GM19193 (cell line): ENCODE data around the gene SLC7A7.

Source experiments
- POLR2A ChIP-seq: IDR thresholded peaks from 4 replicates; pipeline ENCODE4 v1.6.1; 2011; ENCODE audit not compliant: insufficient read depth, insufficient read length; ENCODE audit errors: extremely low read depth

SLC7A7 gene

GRCh38 chr14:22845821-22846625 lies 30.8 kb upstream of the SLC7A7 start:
- no peak for TF ChIP-seq POLR2A

- TF ChIP-seq POLR2A = no peak
Measured at GRCh38 chr14:22845103-22845394, 29.8 kb upstream of the SLC7A7 start.

DNA sequence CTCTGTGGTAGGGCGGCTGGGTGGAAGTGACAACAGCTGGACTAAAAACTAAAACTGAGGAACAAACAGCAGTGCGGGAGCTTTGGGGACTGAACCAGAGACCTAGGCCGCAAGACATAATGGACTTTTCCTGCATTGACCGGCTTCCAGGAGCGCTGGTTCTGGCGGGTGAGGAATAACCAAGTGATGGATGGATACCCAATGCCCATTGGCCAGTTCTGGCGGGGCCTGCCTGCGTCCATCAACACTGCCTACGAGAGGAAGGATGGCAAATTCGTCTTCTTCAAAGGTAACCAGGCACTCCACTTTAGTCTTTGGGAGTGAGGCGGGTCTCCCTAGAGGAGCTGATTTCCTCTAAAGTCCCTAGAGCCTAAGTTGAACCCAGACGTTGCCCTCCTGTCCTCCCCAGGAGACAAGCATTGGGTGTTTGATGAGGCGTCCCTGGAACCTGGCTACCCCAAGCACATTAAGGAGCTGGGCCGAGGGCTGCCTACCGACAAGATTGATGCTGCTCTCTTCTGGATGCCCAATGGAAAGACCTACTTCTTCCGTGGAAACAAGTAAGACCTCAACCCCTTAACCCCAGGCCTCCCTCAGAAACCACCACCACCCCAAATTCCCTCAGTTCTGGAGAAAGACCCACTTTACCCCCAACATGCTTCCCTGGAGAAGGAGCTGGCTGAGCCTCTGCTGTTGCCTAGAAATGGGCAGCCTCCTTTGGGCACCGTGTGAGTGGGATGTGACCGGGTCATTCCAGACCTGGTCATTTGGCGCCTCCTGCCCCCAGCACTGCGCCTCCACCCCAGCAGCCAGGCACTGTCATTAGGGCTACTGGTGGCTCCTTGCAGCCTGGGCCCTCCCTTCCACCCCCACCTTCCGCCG lies 29.2 kb upstream of the SLC7A7 start:
- TF ChIP-seq POLR2A = no peak

GRCh38 chr14:22843123-22843925 lies 28.1 kb upstream of the SLC7A7 start:
- TF ChIP-seq POLR2A = no peak

- TF ChIP-seq POLR2A = no peak
Measured at GRCh38 chr14:22842211-22843122, 27.2 kb upstream of the SLC7A7 start.

GRCh38 chr14:22841769-22842168 lies 26.5 kb upstream of the SLC7A7 start:
- no peak for TF ChIP-seq POLR2A

DNA sequence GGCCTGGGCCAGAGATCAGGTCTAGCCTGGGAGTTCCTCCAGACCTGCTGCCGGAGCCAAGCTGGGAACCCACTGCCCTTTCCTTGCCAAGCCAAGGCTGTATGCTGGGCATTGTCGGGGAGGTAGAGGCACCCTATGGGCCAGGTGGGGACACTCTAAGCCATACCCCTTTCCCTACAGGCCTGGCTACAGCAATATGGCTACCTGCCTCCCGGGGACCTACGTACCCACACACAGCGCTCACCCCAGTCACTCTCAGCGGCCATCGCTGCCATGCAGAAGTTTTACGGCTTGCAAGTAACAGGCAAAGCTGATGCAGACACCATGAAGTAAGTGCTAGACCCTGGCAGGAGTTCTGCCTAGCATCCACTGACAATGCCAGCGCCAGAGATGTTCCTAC lies 26.1 kb upstream of the SLC7A7 start:
- no peak for TF ChIP-seq POLR2A

GRCh38 chr14:22839159-22839779 lies 24.0 kb upstream of the SLC7A7 start:
- no peak for TF ChIP-seq POLR2A

DNA sequence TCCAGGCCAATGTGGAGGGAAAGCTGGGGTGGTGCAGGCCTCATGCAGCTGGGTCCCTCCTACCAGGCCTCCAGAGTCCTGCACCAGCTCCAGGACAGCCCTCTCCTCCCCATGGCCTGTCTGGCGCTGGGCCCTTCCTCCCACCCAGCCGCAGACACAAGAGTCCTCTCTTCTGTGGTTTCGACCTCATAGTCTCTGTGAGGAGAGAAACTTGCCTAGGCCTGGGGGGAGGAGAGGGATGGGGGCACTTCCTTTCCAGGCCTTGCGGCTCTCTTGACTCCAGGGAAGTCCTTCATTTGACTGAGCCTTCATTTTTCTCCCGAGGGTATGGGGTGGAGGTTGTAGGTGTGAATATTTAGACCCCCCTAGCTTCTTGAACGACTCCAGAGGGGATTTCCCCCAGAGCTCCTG lies 23.4 kb upstream of the SLC7A7 start:
- TF ChIP-seq POLR2A = no peak

- TF ChIP-seq POLR2A = no peak
Measured at GRCh38 chr14:22837750-22838538, 22.7 kb upstream of the SLC7A7 start.

DNA sequence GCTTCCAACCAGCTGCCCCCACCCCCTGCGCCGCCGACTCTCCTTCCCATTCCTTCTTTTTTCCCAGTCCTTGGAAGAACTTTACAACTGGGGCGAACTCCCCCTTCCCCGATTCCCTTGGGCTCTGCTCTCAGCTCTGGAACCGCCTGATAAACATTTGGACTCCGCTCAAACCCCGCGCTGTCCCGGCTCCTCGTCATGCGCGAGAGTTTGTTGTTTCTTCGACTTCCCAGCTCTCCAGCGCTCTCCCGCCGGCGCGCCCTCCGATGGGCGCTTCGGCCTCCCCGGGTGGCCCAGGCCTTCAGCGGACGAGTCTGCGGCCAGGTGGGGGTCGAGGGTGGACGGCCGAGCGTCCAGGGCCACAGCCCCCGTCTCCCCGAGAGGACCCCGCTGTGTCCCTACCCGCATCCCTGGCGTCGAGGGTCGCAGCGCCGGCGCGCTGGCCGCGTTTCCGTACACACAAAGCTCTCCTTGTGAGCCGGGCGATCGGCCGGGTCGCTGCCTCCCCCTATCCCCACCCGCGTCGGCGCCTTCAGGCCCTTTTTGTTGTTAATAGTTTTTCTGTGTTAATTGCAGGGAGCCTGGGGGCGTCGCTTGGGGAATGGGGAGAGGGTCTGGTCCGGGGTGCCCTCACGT lies 22.0 kb upstream of the SLC7A7 start:
- no peak for TF ChIP-seq POLR2A

DNA sequence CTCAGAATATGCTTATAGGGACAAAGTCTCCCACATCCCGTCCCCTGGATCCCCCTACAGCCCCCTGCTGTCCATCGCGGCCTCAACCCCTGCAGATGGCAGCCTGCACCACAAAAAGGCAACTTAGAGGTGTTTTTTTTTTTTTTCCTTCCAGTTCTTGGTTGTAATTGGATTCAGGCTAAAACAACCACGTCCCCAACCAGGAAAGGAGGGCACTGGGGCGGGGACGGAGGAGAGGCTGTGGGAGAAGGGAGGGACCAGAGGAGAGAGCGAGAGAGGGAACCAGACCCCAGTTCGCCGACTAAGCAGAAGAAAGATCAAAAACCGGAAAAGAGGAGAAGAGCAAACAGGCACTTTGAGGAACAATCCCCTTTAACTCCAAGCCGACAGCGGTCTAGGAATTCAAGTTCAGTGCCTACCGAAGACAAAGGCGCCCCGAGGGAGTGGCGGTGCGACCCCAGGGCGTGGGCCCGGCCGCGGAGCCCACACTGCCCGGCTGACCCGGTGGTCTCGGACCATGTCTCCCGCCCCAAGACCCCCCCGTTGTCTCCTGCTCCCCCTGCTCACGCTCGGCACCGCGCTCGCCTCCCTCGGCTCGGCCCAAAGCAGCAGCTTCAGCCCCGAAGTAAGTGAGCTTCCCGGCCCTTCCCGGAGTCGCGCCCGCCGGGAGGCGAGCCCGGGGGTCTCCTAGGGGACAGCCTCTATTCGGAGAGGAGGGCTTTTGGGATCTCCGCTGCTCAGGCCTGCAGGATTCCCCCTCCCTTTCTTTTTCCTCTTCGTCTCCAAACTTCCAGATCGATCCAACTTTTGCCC lies 21.3 kb upstream of the SLC7A7 start, which contains the start of gene MMP14:
MMP14 (plus strand) TSS at position 285 of the 813 bp plus-strand sequence; CDS start at position 518, 233 bp downstream.
- TF ChIP-seq POLR2A = no peak
